ENCODE results near the gene TMEM182. TPM values are rescaled to one million over a fixed set of nuclear protein-coding genes. Genes with fewer than 3 reads are reported as not detected.

The TMEM182 gene
- total RNA-seq, 6 experiments from 2014 or later, result 1.2 to 5.9 (median 2.3) TPM

- Histone ChIP-seq H3K36me3 (no peaks in the 10 kb centered on the region), H3K4me3 (no peak overlapping the region), H3K27me3 (no peaks in the 10 kb centered on the region), H3K4me1 (no peaks in the 10 kb centered on the region), H3K9me3 (no peaks in the 10 kb centered on the region), H3K27ac (no peak overlapping the region)
- DNase-seq, result no peak
- TF ChIP-seq POLR2A (IDR thresholded peaks at IDR 0.05) (no peak), CTCF (IDR thresholded peaks at IDR 0.05) (no peak)
- no peak for ATAC-seq
- intact Hi-C loops (cut with DNase I), result no loop called here
- WGBS (ENCODE audit: insufficient coverage, low coverage, low lambda C conversion rate, missing lambda C conversion rate), result 82% methylated on average over 7 of the region's 7 CpGs
Measured at GRCh38 chr2:102783506-102784183, 21.8 kb downstream of the TMEM182 start.

- no peaks in the 10 kb centered on the region for H3K9me3 ChIP-seq
- no peak for TF ChIP-seq POLR2A (IDR thresholded peaks at IDR 0.05)
- TF ChIP-seq CTCF (IDR thresholded peaks at IDR 0.05), result no peak
Measured at GRCh38 chr2:102784940-102785339, 23.1 kb downstream of the TMEM182 start.

GRCh38 chr2:102788216-102788884 is 26.5 kb downstream of the TMEM182 start:
- Histone ChIP-seq H3K27me3 (no peaks in the 10 kb centered on the region), H3K36me3 (no peaks in the 10 kb centered on the region), H3K4me1 (no peaks in the 10 kb centered on the region), H3K4me3 (no peak overlapping the region), H3K27ac (no peak overlapping the region), H3K9me3 (no peaks in the 10 kb centered on the region)
- intact Hi-C loops (cut with DNase I), result no loop called here
- ATAC-seq, result peak in 1 of 4 donors; percentile 27
- WGBS (ENCODE audit: insufficient coverage, low coverage, low lambda C conversion rate, missing lambda C conversion rate), result 16% methylated on average over 2 of the region's 5 CpGs
- no peak for DNase-seq
- TF ChIP-seq CTCF (IDR thresholded peaks at IDR 0.05) (no peak), POLR2A (IDR thresholded peaks at IDR 0.05) (no peak)

More at GRCh38 chr2:102784940-102785339, 23.1 kb downstream of the TMEM182 start:
- intact Hi-C loops (cut with DNase I), result no loop called here
- Histone ChIP-seq H3K36me3 (no peaks in the 10 kb centered on the region), H3K27me3 (no peaks in the 10 kb centered on the region), H3K4me3 (no peak overlapping the region), H3K27ac (no peak overlapping the region), H3K4me1 (no peaks in the 10 kb centered on the region)
- ATAC-seq (no peak), DNase-seq (no peak)
- 89% methylated on average over 2 of the region's 3 CpGs for WGBS (ENCODE audit: insufficient coverage, low coverage, low lambda C conversion rate, missing lambda C conversion rate)

GRCh38 chr2:102788885-102789260 is 27.0 kb downstream of the TMEM182 start:
- TF ChIP-seq CTCF (IDR thresholded peaks at IDR 0.05), result no peak
- no peak for TF ChIP-seq POLR2A (IDR thresholded peaks at IDR 0.05)

More at GRCh38 chr2:102788885-102789260, 27.0 kb downstream of the TMEM182 start:
- Histone ChIP-seq H3K4me3 (no peak overlapping the region), H3K9me3 (no peaks in the 10 kb centered on the region), H3K27me3 (no peaks in the 10 kb centered on the region), H3K4me1 (no peaks in the 10 kb centered on the region), H3K36me3 (no peaks in the 10 kb centered on the region), H3K27ac (no peak overlapping the region)
- ATAC-seq, result peak in 3 of 4 donors; percentile 31 to 90 (median 52)
- no peak for DNase-seq
- intact Hi-C loops (cut with DNase I), result no loop called here
- 57% methylated on average over 7 of the region's 8 CpGs for WGBS (ENCODE audit: insufficient coverage, low coverage, low lambda C conversion rate, missing lambda C conversion rate)
